Activated CD8-positive, alpha-beta memory T cell treated with anti-CD3 and anti-CD28 coated beads, Interleukin-2, amount 10 ng/mL, durations not matched to agents 7 days and 5 days (primary cell): ENCODE data around the gene RXRA. TPM values are rescaled to one million over a fixed set of nuclear protein-coding genes. Genes with fewer than 3 reads are reported as not detected.

ENCODE experiments used
- ATAC-seq: fragments of 150-1000 bp; cut with Tn5 transposase; one replicate; pipeline ENCODE4 v1.10.0; 2021; ENCODE audit warnings: moderate library complexity
- CTCF ChIA-PET: fragments of 350-600 bp; sonication (Branson Sonifier 250); formaldehyde crosslinking; loops from one replicate; lab custom pipeline; 2021; ENCODE audit warnings: antibody characterized with exemption; lab: Charles Lee
- DNase-seq: peaks from one replicate; pipeline ENCODE4 v3.0.0-alpha.2; 2020
- H3K27ac Mint-ChIP-seq: one replicate; pipeline ENCODE4 v1.8.0; 2021; ENCODE audit warnings: mild to moderate bottlenecking, mixed read lengths
- H3K27me3 Mint-ChIP-seq: one replicate; pipeline ENCODE4 v1.8.0; 2021; ENCODE audit warnings: mixed read lengths
- H3K36me3 Mint-ChIP-seq: one replicate; pipeline ENCODE4 v1.8.0; 2021; ENCODE audit warnings: mild to moderate bottlenecking, mixed read lengths
- H3K4me1 Mint-ChIP-seq: one replicate; pipeline ENCODE4 v1.8.0; 2021; ENCODE audit warnings: mixed read lengths
- H3K4me3 Mint-ChIP-seq: one replicate; pipeline ENCODE4 v1.8.0; 2021; ENCODE audit warnings: mild to moderate bottlenecking, moderate library complexity, mixed read lengths
- H3K9me3 Mint-ChIP-seq: one replicate; pipeline ENCODE4 v1.8.0; 2022; ENCODE audit warnings: low read depth, mixed read lengths
- total RNA-seq, 2 experiments: library from RNA; stranded (reverse); gene quantifications; one replicate each; pipeline ENCODE4 v1.2.3, GENCODE V29; 2021

The RXRA gene
- total RNA-seq, 2 experiments from 2014 or later, result 0.91 to 1.5 TPM

GRCh38 chr9:134442486-134443173, 116.4 kb downstream of the RXRA start:
- no peak for ATAC-seq
- Mint-ChIP-seq H3K27ac (no peak overlapping the region), H3K27me3 (peaks cover 30% of the 10 kb centered on the region), H3K9me3 (peaks cover 1% of the 10 kb centered on the region), H3K4me1 (peaks cover 9% of the 10 kb centered on the region), H3K4me3 (no peak overlapping the region), H3K36me3 (no peaks in the 10 kb centered on the region)
- CTCF ChIA-PET, result interaction anchor here (0.7 to 2.8 kb wide), 30 partner anchors 8 to 279 kb away, joined by 3 to 50 read pairs (median 4); partner anchors contain the start of gene RNU6ATAC
- DNase-seq, result no peak

- no peak overlapping the region for H3K27ac Mint-ChIP-seq
- ATAC-seq, result peak; percentile 99
- peaks cover 1% of the 10 kb centered on the region for H3K9me3 Mint-ChIP-seq
- peak; percentile 94 for DNase-seq
- H3K4me1 Mint-ChIP-seq, result peaks cover 9% of the 10 kb centered on the region
- CTCF ChIA-PET, result interaction anchor here (0.6 to 2.8 kb wide), 30 partner anchors 9 to 280 kb away, joined by 3 to 50 read pairs (median 5); partner anchors contain the start of gene RNU6ATAC
- H3K4me3 Mint-ChIP-seq, result no peak overlapping the region
- no peaks in the 10 kb centered on the region for H3K36me3 Mint-ChIP-seq
- H3K27me3 Mint-ChIP-seq, result peaks cover 30% of the 10 kb centered on the region
Measured at GRCh38 chr9:134443174-134444037, 117.2 kb downstream of the RXRA start.

- no peak for DNase-seq
- CTCF ChIA-PET, result interaction anchor here (0.9 to 2.8 kb wide), 17 partner anchors 11 to 280 kb away, joined by 3 to 50 read pairs (median 6); partner anchors contain the start of gene RNU6ATAC
- Mint-ChIP-seq H3K4me3 (no peak overlapping the region), H3K9me3 (peaks cover 5% of the 10 kb centered on the region), H3K4me1 (peaks cover 9% of the 10 kb centered on the region), H3K27me3 (peaks cover 30% of the 10 kb centered on the region), H3K36me3 (no peaks in the 10 kb centered on the region), H3K27ac (no peak overlapping the region)
- no peak for ATAC-seq
Measured at GRCh38 chr9:134444038-134444315, 117.7 kb downstream of the RXRA start.

GRCh38 chr9:134445000-134445399, 118.7 kb downstream of the RXRA start:
- no peak overlapping the region for H3K27ac Mint-ChIP-seq
- H3K27me3 Mint-ChIP-seq, result peaks cover 28% of the 10 kb centered on the region
- CTCF ChIA-PET, result no interaction called here

GRCh38 chr9:134449180-134449916, 123.1 kb downstream of the RXRA start:
- no peak overlapping the region for H3K4me3 Mint-ChIP-seq
- H3K4me1 Mint-ChIP-seq, result peaks cover 1% of the 10 kb centered on the region
- H3K36me3 Mint-ChIP-seq, result no peaks in the 10 kb centered on the region
- CTCF ChIA-PET, result interaction anchor here (0.6 to 2.3 kb wide), 11 partner anchors 9 to 293 kb away, joined by 3 to 14 read pairs (median 3); no protein-coding TSS in a partner anchor
- peak; percentile 79 for DNase-seq
- H3K27ac Mint-ChIP-seq, result no peak overlapping the region
- H3K27me3 Mint-ChIP-seq, result peaks cover 11% of the 10 kb centered on the region
- ATAC-seq, result peak; percentile 94
- peaks cover 8% of the 10 kb centered on the region for H3K9me3 Mint-ChIP-seq

More at GRCh38 chr9:134445000-134445399, 118.7 kb downstream of the RXRA start:
- H3K36me3 Mint-ChIP-seq, result no peaks in the 10 kb centered on the region
- no peak overlapping the region for H3K4me3 Mint-ChIP-seq
- DNase-seq (no peak), ATAC-seq (no peak)
- H3K4me1 Mint-ChIP-seq, result peaks cover 9% of the 10 kb centered on the region
- peaks cover 8% of the 10 kb centered on the region for H3K9me3 Mint-ChIP-seq

GRCh38 chr9:134451700-134452458, 125.6 kb downstream of the RXRA start:
- no peak for DNase-seq
- Mint-ChIP-seq H3K27me3 (peaks cover 3% of the 10 kb centered on the region), H3K27ac (no peak overlapping the region), H3K9me3 (peaks cover 7% of the 10 kb centered on the region), H3K36me3 (no peaks in the 10 kb centered on the region), H3K4me1 (peaks cover 7% of the 10 kb centered on the region), H3K4me3 (no peak overlapping the region)
- CTCF ChIA-PET, result no interaction called here
- ATAC-seq, result no peak

- Mint-ChIP-seq H3K4me1 (peaks cover 7% of the 10 kb centered on the region), H3K36me3 (no peaks in the 10 kb centered on the region), H3K9me3 (peaks cover 7% of the 10 kb centered on the region), H3K4me3 (no peak overlapping the region), H3K27ac (no peak overlapping the region), H3K27me3 (peaks cover 3% of the 10 kb centered on the region)
- CTCF ChIA-PET, result no interaction called here
- ATAC-seq (no peak), DNase-seq (no peak)
Measured at GRCh38 chr9:134452728-134453127, 126.5 kb downstream of the RXRA start.

- Mint-ChIP-seq H3K4me3 (no peak overlapping the region), H3K9me3 (peaks cover 3% of the 10 kb centered on the region), H3K36me3 (no peaks in the 10 kb centered on the region), H3K4me1 (peaks cover 7% of the 10 kb centered on the region), H3K27ac (no peak overlapping the region), H3K27me3 (peaks cover 3% of the 10 kb centered on the region)
- DNase-seq (no peak), ATAC-seq (no peak)
- CTCF ChIA-PET, result interaction anchor here (2.0 kb wide), 1 partner anchor 11 kb away, joined by 9 read pairs; no protein-coding TSS in a partner anchor
Measured at GRCh38 chr9:134453776-134454475, 127.7 kb downstream of the RXRA start.

- no peak for ATAC-seq
- H3K36me3 Mint-ChIP-seq, result no peaks in the 10 kb centered on the region
- peaks cover 7% of the 10 kb centered on the region for H3K4me1 Mint-ChIP-seq
- no peak overlapping the region for H3K4me3 Mint-ChIP-seq
- CTCF ChIA-PET, result interaction anchor here (2.0 kb wide), 1 partner anchor 11 kb away, joined by 9 read pairs; no protein-coding TSS in a partner anchor
- no peak for DNase-seq
- H3K27me3 Mint-ChIP-seq, result no peaks in the 10 kb centered on the region
- H3K9me3 Mint-ChIP-seq, result no peaks in the 10 kb centered on the region
- no peak overlapping the region for H3K27ac Mint-ChIP-seq
Measured at GRCh38 chr9:134454476-134454857, 128.2 kb downstream of the RXRA start.

- Mint-ChIP-seq H3K27ac (peak overlapping the region; percentile 4), H3K9me3 (no peaks in the 10 kb centered on the region), H3K4me3 (no peak overlapping the region), H3K27me3 (no peaks in the 10 kb centered on the region), H3K4me1 (peaks cover 7% of the 10 kb centered on the region), H3K36me3 (no peaks in the 10 kb centered on the region)
- no peak for DNase-seq
- no peak for ATAC-seq
- CTCF ChIA-PET, result interaction anchor here (2.0 kb wide), 1 partner anchor 12 kb away, joined by 9 read pairs; no protein-coding TSS in a partner anchor
Measured at GRCh38 chr9:134455021-134455471, 128.8 kb downstream of the RXRA start.

- H3K27me3 Mint-ChIP-seq, result no peaks in the 10 kb centered on the region
- peak overlapping the region; percentile 74 for H3K27ac Mint-ChIP-seq
- DNase-seq, result no peak
- CTCF ChIA-PET, result interaction anchor here (1.9 to 4.3 kb wide), 2 partner anchors 13 to 285 kb away, joined by 7 to 14 read pairs; no protein-coding TSS in a partner anchor
- peaks cover 7% of the 10 kb centered on the region for H3K4me1 Mint-ChIP-seq
- H3K9me3 Mint-ChIP-seq, result no peaks in the 10 kb centered on the region
- peak overlapping the region; percentile 56 for H3K4me3 Mint-ChIP-seq
- H3K36me3 Mint-ChIP-seq, result no peaks in the 10 kb centered on the region
- ATAC-seq, result no peak
Measured at GRCh38 chr9:134455537-134455933, 129.3 kb downstream of the RXRA start.
